GM19099 (cell line): ENCODE data around the gene STK32C.

Experiments used
- POLR2A ChIP-seq: IDR thresholded peaks from 3 replicates; pipeline ENCODE4 v1.6.1; 2011; ENCODE audit warnings: low read depth; ENCODE audit not compliant: insufficient read length; ENCODE audit errors: extremely low read depth

Gene STK32C

GRCh38 chr10:132245056-132245455 lies 62.7 kb downstream of the STK32C start:
- TF ChIP-seq POLR2A = no peak

- TF ChIP-seq POLR2A = no peak
These were observed 64.1 kb downstream of the STK32C start for GRCh38 chr10:132243626-132244025.

GRCh38 chr10:132243141-132243540 lies 64.6 kb downstream of the STK32C start:
- TF ChIP-seq POLR2A = no peak

- no peak for TF ChIP-seq POLR2A
These were observed 65.5 kb downstream of the STK32C start for GRCh38 chr10:132242103-132242840.

- TF ChIP-seq POLR2A = no peak
These were observed 66.3 kb downstream of the STK32C start for GRCh38 chr10:132241496-132241895.

- no peak for TF ChIP-seq POLR2A
These were observed 66.7 kb downstream of the STK32C start for GRCh38 chr10:132241086-132241485.

- TF ChIP-seq POLR2A = no peak
These were observed 67.2 kb downstream of the STK32C start for GRCh38 chr10:132240581-132240980.

- no peak for TF ChIP-seq POLR2A
These were observed 67.6 kb downstream of the STK32C start for GRCh38 chr10:132240156-132240555.

- no peak for TF ChIP-seq POLR2A
These were observed 68.4 kb downstream of the STK32C start for GRCh38 chr10:132239126-132240031.

- TF ChIP-seq POLR2A = no peak
These were observed 69.2 kb downstream of the STK32C start for GRCh38 chr10:132238371-132239125.

GRCh38 chr10:132237871-132238270 lies 69.9 kb downstream of the STK32C start:
- no peak for TF ChIP-seq POLR2A

- TF ChIP-seq POLR2A = no peak
These were observed 70.4 kb downstream of the STK32C start for GRCh38 chr10:132237396-132237795.

- TF ChIP-seq POLR2A = no peak
These were observed 70.9 kb downstream of the STK32C start for GRCh38 chr10:132236881-132237280.

GRCh38 chr10:132236161-132236560 lies 71.6 kb downstream of the STK32C start:
- TF ChIP-seq POLR2A = no peak

GRCh38 chr10:132234860-132235259 lies 72.9 kb downstream of the STK32C start:
- TF ChIP-seq POLR2A = no peak
